Kidney epithelial cell (primary cell): ENCODE measurements around the gene FZD4. TPM values are rescaled to one million over a fixed set of nuclear protein-coding genes. Genes with fewer than 3 reads are reported as not detected.
"Not testable (repeated sequence)": the region's sequence is repeated elsewhere in the genome, so short reads cannot be mapped to it uniquely, and the experiment has no call there.

Source experiments
- DNase-seq: peaks from one replicate; pipeline ENCODE4 v3.0.0-alpha.2; 2010; ENCODE audit warnings: low read depth
- H3K27me3 ChIP-seq: 2 replicates; pipeline ENCODE4 v1.6.0; 2011; ENCODE audit warnings: low read length; ENCODE audit not compliant: control insufficient read depth, insufficient read depth
- H3K36me3 ChIP-seq: 2 replicates; pipeline ENCODE4 v1.5.1; 2011; ENCODE audit warnings: low read length; ENCODE audit not compliant: control insufficient read depth, insufficient read depth
- H3K4me3 ChIP-seq: 2 replicates; pipeline ENCODE4 v1.5.1; 2011; ENCODE audit warnings: low read depth, mild to moderate bottlenecking, control low read depth, low read length
- CTCF ChIP-seq: IDR thresholded peaks from 2 replicates; pipeline ENCODE4 v1.5.1; 2011; ENCODE audit warnings: mild to moderate bottlenecking, moderate library complexity, low read length, control low read depth, inconsistent platforms; ENCODE audit not compliant: insufficient read depth, poor library complexity, severe bottlenecking
- total RNA-seq: library from RNA; depleted of rRNA; stranded (reverse); fragments of >200 nt; gene quantifications from 2 replicates; pipeline ENCODE4 v1.2.3, GENCODE V29; 2015

The FZD4 gene
- total RNA-seq, 1 donor from 2014 or later = 7.5 TPM

GRCh38 chr11:86941871-86942599 is 13.2 kb downstream of the FZD4 start:
- H3K27me3 ChIP-seq = no peaks in the 10 kb centered on the region
- no peak overlapping the region for H3K4me3 ChIP-seq
- no peak for TF ChIP-seq CTCF
- H3K36me3 ChIP-seq = no peaks in the 10 kb centered on the region
- DNase-seq = no peak

- no peak for DNase-seq
- TF ChIP-seq CTCF = no peak
- H3K27me3 ChIP-seq = no peaks in the 10 kb centered on the region
- H3K36me3 ChIP-seq = no peaks in the 10 kb centered on the region
- H3K4me3 ChIP-seq = no peak overlapping the region
Measured at GRCh38 chr11:86941077-86941870, 13.9 kb downstream of the FZD4 start.

GRCh38 chr11:86940122-86940777 is 14.9 kb downstream of the FZD4 start:
- no peak for DNase-seq
- Histone ChIP-seq H3K36me3 (no peaks in the 10 kb centered on the region), H3K4me3 (no peak overlapping the region), H3K27me3 (no peaks in the 10 kb centered on the region)
- no peak for TF ChIP-seq CTCF

GRCh38 chr11:86938900-86939880 is 16.0 kb downstream of the FZD4 start:
- no peaks in the 10 kb centered on the region for H3K36me3 ChIP-seq
- no peak overlapping the region for H3K4me3 ChIP-seq
- DNase-seq = no peak
- TF ChIP-seq CTCF = peak; percentile 61
- no peaks in the 10 kb centered on the region for H3K27me3 ChIP-seq

- Histone ChIP-seq H3K27me3 (no peaks in the 10 kb centered on the region), H3K36me3 (no peaks in the 10 kb centered on the region), H3K4me3 (no peak overlapping the region)
- no peak for TF ChIP-seq CTCF
- no peak for DNase-seq
Measured at GRCh38 chr11:86938203-86938899, 16.8 kb downstream of the FZD4 start.

GRCh38 chr11:86937193-86937806 is 17.9 kb downstream of the FZD4 start:
- H3K36me3 ChIP-seq = not testable (repeated sequence)

More at GRCh38 chr11:86937193-86937806, 17.9 kb downstream of the FZD4 start:
- not testable (repeated sequence) for H3K27me3 ChIP-seq, DNase-seq, H3K4me3 ChIP-seq
